Measurements from ENCODE around the gene LAIR2. TPM values are rescaled to one million over a fixed set of nuclear protein-coding genes. Genes with fewer than 3 reads are reported as not detected.

LAIR2 gene
- total and polyA plus RNA-seq, 2 of the 13 experiments (the other 11 are each of a cell fraction or from before 2014, with no cell fraction given), result 1.3 to 1.9 TPM

GRCh38 chr19:54534156-54534555 is 31.5 kb downstream of the LAIR2 start:
- no peaks in the 10 kb centered on the region for H3K79me2 ChIP-seq (ENCODE audit: insufficient read depth, low read length)
- no peaks in the 10 kb centered on the region for H4K20me1 ChIP-seq (ENCODE audit: insufficient read depth, low read length)
- H3K9ac ChIP-seq (ENCODE audit: insufficient read depth, low read depth, low read length), result no peak overlapping the region
- no peaks in the 10 kb centered on the region for H3K36me3 ChIP-seq (replicated peaks in 1 of 2; ENCODE audit: control insufficient read depth in 1 of 2, insufficient read depth in 2 of 2, low read length in 2 of 2)
- no peak overlapping the region for H3K4me3 ChIP-seq (replicated peaks in 1 of 3; ENCODE audit: insufficient read depth in 1 of 3, low read depth in 2 of 3, low read length in 3 of 3)
- ATAC-seq (no peak), DNase-seq (ENCODE audit: low spot score) (no peak), FAIRE-seq (no peak)
- in situ Hi-C loops (cut with HindIII; ENCODE audit: extremely low pct_ligation_motif_present, low pct_unique_long_range_greater_than_20kb), result no loop called here
- H2AFZ ChIP-seq (ENCODE audit: low read length), result no peak overlapping the region
- ChIA-PET CTCF (ENCODE audit: low intra/inter-chr PET ratio, low total read pairs) (no interaction called here), POLR2A (no interaction called here)
- H3K27ac ChIP-seq (ENCODE audit: extremely low read length, insufficient read depth, low read length), result no peak overlapping the region
- TF ChIP-seq ZNF552 (CRISPR knock-in tag; IDR thresholded peaks at IDR 0.05; ENCODE audit: borderline replicate concordance) (no peak), ZNF710 (CRISPR knock-in tag; IDR thresholded peaks at IDR 0.05; ENCODE audit: borderline replicate concordance) (no peak), UBTF (CRISPR knock-in tag; IDR thresholded peaks at IDR 0.05) (no peak), MIER2 (CRISPR knock-in tag; IDR thresholded peaks at IDR 0.05) (no peak), REL (CRISPR knock-in tag; conservative IDR thresholded peaks at IDR 0.05) (no peak), ZNF615 (CRISPR knock-in tag; IDR thresholded peaks at IDR 0.05; ENCODE audit: borderline replicate concordance) (no peak), MAX (IDR thresholded peaks at IDR 0.05) (no peak), SOX5 (CRISPR knock-in tag; IDR thresholded peaks at IDR 0.05; ENCODE audit: borderline replicate concordance) (no peak), SP1 (IDR thresholded peaks at IDR 0.05) (no peak), SP1 (CRISPR knock-in tag; IDR thresholded peaks at IDR 0.05) (no peak), CHCHD3 (CRISPR knock-in tag; IDR thresholded peaks at IDR 0.05) (no peak), ZMAT5 (CRISPR knock-in tag; IDR thresholded peaks at IDR 0.05; ENCODE audit: borderline replicate concordance, low read depth) (no peak), RARA (CRISPR knock-in tag; IDR thresholded peaks at IDR 0.05) (no peak), ZFP62 (CRISPR knock-in tag; IDR thresholded peaks at IDR 0.05) (no peak), TBL1XR1 (IDR thresholded peaks at IDR 0.05; ENCODE audit: borderline replicate concordance, low read length, partially characterized antibody) (no peak), SIN3A (IDR thresholded peaks at IDR 0.05; ENCODE audit: borderline replicate concordance, low read depth, low read length) (no peak)
- H3K9me3 ChIP-seq (ENCODE audit: low read length), result no peaks in the 10 kb centered on the region
- WGBS (ENCODE audit: low lambda C conversion rate), result 4% methylated on average over 5 of the region's 8 CpGs
- H3K4me2 ChIP-seq (ENCODE audit: low read depth, low read length), result no peak overlapping the region
- intact Hi-C loops (cut with micrococcal nuclease; ENCODE audit: unreplicated experiment), result no loop called here
- no peaks in the 10 kb centered on the region for H3K4me1 ChIP-seq (ENCODE audit: insufficient read depth, low read length)
- H3K27me3 ChIP-seq (ENCODE audit: control insufficient read depth in 1 of 2, insufficient read depth in 2 of 2, low read length in 2 of 2), result peaks cover 0 to 16% of the 10 kb centered on the region in 2 experiments; a peak in 3 of 5 replicates
- BruUV-seq (replicated peaks), result no TSS peak
